Endodermal cell (in vitro differentiated cells): ENCODE results near the gene TMEM80. TPM values are rescaled to one million over a fixed set of nuclear protein-coding genes. Genes with fewer than 3 reads are reported as not detected.

Experiments used
- DNase-seq: peaks from one replicate; pipeline ENCODE4 v3.0.0-alpha.2; 2017
- H3K27ac ChIP-seq: 2 replicates; pipeline ENCODE4 v1.5.1; 2013; ENCODE audit warnings: mild to moderate bottlenecking, low read depth, low read length, moderate library complexity
- H3K27me3 ChIP-seq: 2 replicates; pipeline ENCODE4 v1.6.1; 2013; ENCODE audit warnings: mild to moderate bottlenecking, low read length, moderate library complexity; ENCODE audit not compliant: insufficient read depth, control insufficient read depth, poor library complexity, severe bottlenecking
- H3K36me3 ChIP-seq: 2 replicates; pipeline ENCODE4 v1.7.0; 2013; ENCODE audit warnings: mild to moderate bottlenecking, low read length, moderate library complexity; ENCODE audit not compliant: control insufficient read depth, insufficient read depth
- H3K4me1 ChIP-seq: one replicate; pipeline ENCODE4 v1.7.0; 2013; ENCODE audit warnings: low read length; ENCODE audit not compliant: control insufficient read depth, insufficient read depth
- H3K4me3 ChIP-seq: 2 replicates; pipeline ENCODE4 v1.5.1; 2013; ENCODE audit warnings: mild to moderate bottlenecking, low read length, moderate library complexity
- H3K9ac ChIP-seq: 2 replicates; pipeline ENCODE4 v1.6.1; 2013; ENCODE audit warnings: mild to moderate bottlenecking, low read length, moderate library complexity; ENCODE audit not compliant: poor library complexity, severe bottlenecking; ENCODE audit errors: extremely low read depth
- H3K9me3 ChIP-seq: 2 replicates; pipeline ENCODE4 v1.6.1; 2013; ENCODE audit warnings: mild to moderate bottlenecking, low read length, moderate library complexity; ENCODE audit not compliant: control insufficient read depth
- H3K27ac Mint-ChIP-seq: 2 replicates; pipeline ENCODE4 v1.8.0; 2020; ENCODE audit warnings: mixed read lengths
- H3K27me3 Mint-ChIP-seq: 2 replicates; pipeline ENCODE4 v1.8.0; 2021; ENCODE audit warnings: mild to moderate bottlenecking, mixed read lengths; ENCODE audit not compliant: insufficient read depth
- H3K36me3 Mint-ChIP-seq: 2 replicates; pipeline ENCODE4 v1.8.0; 2020; ENCODE audit warnings: low read depth, mixed read lengths
- H3K4me1 Mint-ChIP-seq: 2 replicates; pipeline ENCODE4 v1.8.0; 2020; ENCODE audit warnings: mixed read lengths
- H3K4me3 Mint-ChIP-seq: 2 replicates; pipeline ENCODE4 v1.8.0; 2020; ENCODE audit warnings: mild to moderate bottlenecking, moderate library complexity, mixed read lengths
- H3K9me3 Mint-ChIP-seq: 2 replicates; pipeline ENCODE4 v1.8.0; 2020; ENCODE audit warnings: mild to moderate bottlenecking, mixed read lengths
- WGBS, 2 experiments: methylation state at CpG; one replicate each; pipeline versions ENCODE4 v1.1.5 to v1.1.7; 2013; ENCODE audit warnings: missing lambda C conversion rate in 2 of 2, mixed read lengths in 1 of 2; ENCODE audit not compliant: insufficient coverage in 1 of 2, insufficient read length in 1 of 2; 5-methylcytosine and 5-hydroxymethylcytosine counted together
- total RNA-seq, 2 donors: library from RNA; stranded (reverse); fragmentation: NEBNext Ultra II Directional in 1 of 2; extraction: Animal tissue kit (Norgen Biotek cat#: 25700) in 1 of 2; gene quantifications; 2 replicates in 1 of 2; 3 replicates in 1 of 2; pipeline ENCODE4 v1.2.1, GENCODE V29; 2021
- TF ChIP-seq, protein P1 (sequence below): fragments of 200-600 bp; sonication (generic); conservative IDR thresholded peaks from 2 replicates; pipeline ENCODE4 v1.5.0; 2021; ENCODE audit warnings: antibody characterized with exemption, mild to moderate bottlenecking

Gene TMEM80
- total RNA-seq, 2 donors from 2014 or later = 13.2 to 19.1 TPM

- no peaks in the 10 kb centered on the region for H3K4me1 ChIP-seq
- H3K27me3 Mint-ChIP-seq = no peaks in the 10 kb centered on the region
- no peaks in the 10 kb centered on the region for H3K9me3 Mint-ChIP-seq
- 92 to 97% methylated on average over 14 to 22 of the region's 22 CpGs for WGBS, 2 experiments
- H3K4me3 ChIP-seq = no peak overlapping the region
- peaks cover 17% of the 10 kb centered on the region for H3K36me3 Mint-ChIP-seq
- H3K9ac ChIP-seq = no peak overlapping the region
- H3K9me3 ChIP-seq = no peaks in the 10 kb centered on the region
- H3K4me3 Mint-ChIP-seq = no peak overlapping the region
- DNase-seq = no peak
- no peak overlapping the region for H3K27ac Mint-ChIP-seq
- H3K36me3 ChIP-seq = no peaks in the 10 kb centered on the region
- H3K27ac ChIP-seq = no peak overlapping the region
- peaks cover 9% of the 10 kb centered on the region for H3K4me1 Mint-ChIP-seq
- no peaks in the 10 kb centered on the region for H3K27me3 ChIP-seq
- TF ChIP-seq, protein P1, sequence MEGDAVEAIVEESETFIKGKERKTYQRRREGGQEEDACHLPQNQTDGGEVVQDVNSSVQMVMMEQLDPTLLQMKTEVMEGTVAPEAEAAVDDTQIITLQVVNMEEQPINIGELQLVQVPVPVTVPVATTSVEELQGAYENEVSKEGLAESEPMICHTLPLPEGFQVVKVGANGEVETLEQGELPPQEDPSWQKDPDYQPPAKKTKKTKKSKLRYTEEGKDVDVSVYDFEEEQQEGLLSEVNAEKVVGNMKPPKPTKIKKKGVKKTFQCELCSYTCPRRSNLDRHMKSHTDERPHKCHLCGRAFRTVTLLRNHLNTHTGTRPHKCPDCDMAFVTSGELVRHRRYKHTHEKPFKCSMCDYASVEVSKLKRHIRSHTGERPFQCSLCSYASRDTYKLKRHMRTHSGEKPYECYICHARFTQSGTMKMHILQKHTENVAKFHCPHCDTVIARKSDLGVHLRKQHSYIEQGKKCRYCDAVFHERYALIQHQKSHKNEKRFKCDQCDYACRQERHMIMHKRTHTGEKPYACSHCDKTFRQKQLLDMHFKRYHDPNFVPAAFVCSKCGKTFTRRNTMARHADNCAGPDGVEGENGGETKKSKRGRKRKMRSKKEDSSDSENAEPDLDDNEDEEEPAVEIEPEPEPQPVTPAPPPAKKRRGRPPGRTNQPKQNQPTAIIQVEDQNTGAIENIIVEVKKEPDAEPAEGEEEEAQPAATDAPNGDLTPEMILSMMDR = no peak
These were observed 6.3 kb downstream of the TMEM80 start for GRCh38 chr11:701741-702461.

DNA sequence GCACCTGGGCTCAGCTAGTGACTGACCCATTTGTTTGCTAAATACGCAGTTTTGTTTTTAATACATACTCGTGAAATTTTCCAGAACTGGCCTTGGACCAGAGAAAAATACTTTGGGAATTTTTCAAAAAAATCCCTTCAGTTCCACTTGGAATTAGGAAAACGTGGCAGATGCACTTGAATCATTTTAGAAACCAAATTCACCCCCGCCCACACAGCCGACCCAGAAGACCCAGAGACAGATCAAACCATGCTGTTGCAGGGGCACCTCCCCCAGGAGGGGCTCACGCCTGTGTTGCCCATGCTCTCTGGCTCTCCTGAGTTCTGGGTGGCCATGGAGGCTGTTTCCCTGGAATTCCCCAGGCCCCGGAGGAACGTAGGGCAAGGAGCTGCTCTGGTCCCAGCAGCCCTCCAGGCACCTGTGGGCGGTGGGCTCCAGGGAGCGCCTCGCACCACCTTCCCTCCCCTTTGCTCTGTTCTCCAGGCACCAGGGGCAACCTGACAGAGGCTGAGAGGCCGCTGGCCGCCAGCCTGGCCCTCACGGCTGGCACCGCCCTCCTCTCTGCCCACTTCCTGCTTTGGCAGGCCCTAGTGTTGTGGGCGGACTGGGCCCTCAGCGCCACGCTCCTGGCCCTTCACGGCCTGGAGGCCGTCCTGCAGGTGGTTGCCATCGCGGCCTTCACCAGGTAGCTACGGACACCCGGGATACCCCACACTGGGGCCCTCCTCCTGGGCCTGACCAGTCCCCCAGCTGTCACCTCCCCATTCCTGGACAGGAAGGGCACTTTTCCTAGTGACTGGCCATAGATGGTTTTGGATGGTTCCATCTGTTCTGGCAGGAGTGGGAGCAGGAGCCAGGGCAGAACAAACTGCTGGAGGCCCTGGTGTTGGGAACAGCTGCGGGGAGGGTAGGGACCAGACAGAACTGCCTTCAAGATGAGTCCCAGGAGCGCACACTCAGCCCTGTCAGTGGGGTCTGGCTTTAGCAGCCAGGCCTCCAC, 7.1 kb downstream of the TMEM80 start:
- Histone ChIP-seq H3K9ac (no peak overlapping the region), H3K4me3 (no peak overlapping the region)
- H3K27ac Mint-ChIP-seq = no peak overlapping the region

GRCh38 chr11:703506-703905, 7.9 kb downstream of the TMEM80 start:
- Mint-ChIP-seq H3K9me3 (no peaks in the 10 kb centered on the region), H3K36me3 (peaks cover 17% of the 10 kb centered on the region), H3K27me3 (no peaks in the 10 kb centered on the region), H3K27ac (no peak overlapping the region), H3K4me3 (no peak overlapping the region), H3K4me1 (no peaks in the 10 kb centered on the region)
- no peak overlapping the region for H3K27ac ChIP-seq
- no peak for DNase-seq
- no peaks in the 10 kb centered on the region for H3K36me3 ChIP-seq
- 93 to 94% methylated on average over 6 to 9 of the region's 9 CpGs for WGBS, 2 experiments
- TF ChIP-seq, protein P1 = no peak
- no peaks in the 10 kb centered on the region for H3K9me3 ChIP-seq
- no peak overlapping the region for H3K4me3 ChIP-seq
- H3K9ac ChIP-seq = no peak overlapping the region
- peaks cover 5% of the 10 kb centered on the region for H3K4me1 ChIP-seq
- H3K27me3 ChIP-seq = no peaks in the 10 kb centered on the region

More for the DNA sequence above, 7.1 kb downstream of the TMEM80 start:
- Mint-ChIP-seq H3K27me3 (no peaks in the 10 kb centered on the region), H3K4me3 (no peak overlapping the region), H3K36me3 (peaks cover 17% of the 10 kb centered on the region), H3K4me1 (peaks cover 3% of the 10 kb centered on the region), H3K9me3 (no peaks in the 10 kb centered on the region)
- no peak for DNase-seq
- Histone ChIP-seq H3K36me3 (no peaks in the 10 kb centered on the region), H3K9me3 (no peaks in the 10 kb centered on the region), H3K4me1 (peaks cover 5% of the 10 kb centered on the region), H3K27me3 (no peaks in the 10 kb centered on the region), H3K27ac (no peak overlapping the region)
- 92 to 96% methylated on average over 13 to 26 of the region's 26 CpGs for WGBS, 2 experiments
- TF ChIP-seq, protein P1 = no peak
